Fibroblast of gingiva (primary cell): ENCODE measurements around the gene UBE2E1.
"Not testable (repeated sequence)": the region's sequence is repeated elsewhere in the genome, so short reads cannot be mapped to it uniquely, and the experiment has no call there.

Experiments used
- DNase-seq: peaks from one replicate; pipeline ENCODE4 v3.0.0-alpha.2; 2011; ENCODE audit warnings: low read depth

UBE2E1 gene

GRCh38 chr3:23916886-23917678 is 111.3 kb downstream of the UBE2E1 start, which contains the start of the genes NKIRAS1 and RPL15:
Gene NKIRAS1, minus strand, starts transcription at chr3:23916990. Its CDS starts 6,086 bp downstream, at chr3:23910904.
Gene RPL15, plus strand, starts transcription at chr3:23917132. Its CDS starts 728 bp downstream, at chr3:23917860.
- peak; percentile 95 for DNase-seq

DNA sequence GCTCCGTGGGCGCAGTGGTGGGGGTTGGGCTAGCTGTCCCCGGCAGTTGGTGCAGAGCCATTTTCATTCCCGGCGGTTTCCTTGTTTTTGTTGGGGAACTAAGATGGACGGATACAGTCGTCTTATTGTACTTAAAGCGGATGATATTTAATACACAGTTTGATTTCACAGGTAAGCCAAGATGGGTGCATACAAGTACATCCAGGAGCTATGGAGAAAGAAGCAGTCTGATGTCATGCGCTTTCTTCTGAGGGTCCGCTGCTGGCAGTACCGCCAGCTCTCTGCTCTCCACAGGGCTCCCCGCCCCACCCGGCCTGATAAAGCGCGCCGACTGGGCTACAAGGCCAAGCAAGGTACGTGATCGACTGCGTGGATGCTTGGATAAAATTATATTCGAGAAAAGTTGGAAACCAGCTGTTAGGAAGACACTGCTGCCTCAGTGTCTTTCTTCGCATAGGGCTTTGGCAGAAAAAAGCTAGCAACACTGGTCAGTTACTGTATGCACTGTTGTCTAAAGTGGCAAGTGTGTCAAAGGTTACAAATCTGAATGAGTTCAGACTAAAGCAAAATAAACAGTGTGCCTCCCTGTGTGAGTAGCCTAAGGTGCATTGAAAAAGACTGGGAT is 112.0 kb downstream of the UBE2E1 start:
- peak; percentile 22 for DNase-seq

GRCh38 chr3:23918331-23918730 is 112.6 kb downstream of the UBE2E1 start:
- not testable (repeated sequence) for DNase-seq

DNA sequence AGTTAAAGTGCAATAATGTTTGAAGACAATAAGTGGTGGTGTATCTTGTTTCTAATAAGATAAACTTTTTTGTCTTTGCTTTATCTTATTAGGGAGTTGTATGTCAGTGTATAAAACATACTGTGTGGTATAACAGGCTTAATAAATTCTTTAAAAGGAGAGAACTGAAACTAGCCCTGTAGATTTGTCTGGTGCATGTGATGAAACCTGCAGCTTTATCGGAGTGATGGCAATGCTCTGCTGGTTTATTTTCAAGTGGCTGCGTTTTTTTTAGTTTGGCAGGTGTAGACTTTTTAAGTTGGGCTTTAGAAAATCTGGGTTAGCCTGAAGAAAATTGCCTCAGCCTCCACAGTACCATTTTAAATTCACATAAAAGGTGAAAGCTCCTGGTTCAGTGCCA is 113.9 kb downstream of the UBE2E1 start:
- DNase-seq, result no peak

- DNase-seq, result no peak
Observed at GRCh38 chr3:23920151-23920655, 114.4 kb downstream of the UBE2E1 start.

DNA sequence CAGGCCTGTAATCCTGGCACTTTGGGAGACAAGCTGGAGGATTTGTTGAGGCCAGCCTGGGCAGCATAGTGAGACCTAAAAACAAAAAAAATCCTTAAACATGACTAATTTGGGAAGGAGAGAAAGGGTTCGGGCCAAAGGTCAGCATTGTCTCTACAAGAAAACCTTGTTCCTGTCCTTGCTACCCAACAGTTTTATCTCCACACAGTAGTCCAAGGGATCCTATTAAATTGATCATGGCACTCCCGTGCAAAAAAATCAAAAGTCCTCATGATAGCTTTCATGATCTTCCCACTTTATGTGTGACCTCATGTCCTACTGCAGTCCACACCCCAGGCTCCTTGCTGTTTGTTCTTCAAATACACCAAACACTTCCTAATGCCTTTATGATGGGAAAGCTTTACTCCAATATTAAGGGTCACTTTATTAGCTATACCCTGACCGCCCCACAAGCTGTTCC is 115.3 kb downstream of the UBE2E1 start:
- no peak for DNase-seq

GRCh38 chr3:23923786-23924185 is 118.0 kb downstream of the UBE2E1 start:
- peak; percentile 17 for DNase-seq

DNA sequence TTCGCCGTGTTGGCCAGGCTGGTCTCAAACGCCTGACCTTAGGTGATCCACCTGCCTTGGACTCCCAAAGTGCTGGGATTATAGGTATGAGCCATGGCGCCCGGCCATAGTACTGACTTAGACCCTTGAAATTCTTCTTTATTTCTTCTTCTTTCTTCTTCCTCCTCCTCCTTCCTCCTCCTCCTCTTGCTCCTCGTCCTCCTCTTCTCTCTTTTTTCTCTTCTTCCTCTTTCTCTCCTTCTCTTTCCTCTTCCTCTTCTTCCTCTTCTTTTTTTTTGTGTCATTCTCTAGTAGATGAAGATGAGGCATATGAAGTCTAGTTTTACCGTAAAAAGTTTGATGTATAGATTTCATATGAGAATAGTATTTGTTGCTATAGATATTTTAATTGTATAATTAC is 120.5 kb downstream of the UBE2E1 start:
- DNase-seq, result no peak

- DNase-seq, result peak; percentile 14
Observed at GRCh38 chr3:23926736-23927135, 121.0 kb downstream of the UBE2E1 start.

DNA sequence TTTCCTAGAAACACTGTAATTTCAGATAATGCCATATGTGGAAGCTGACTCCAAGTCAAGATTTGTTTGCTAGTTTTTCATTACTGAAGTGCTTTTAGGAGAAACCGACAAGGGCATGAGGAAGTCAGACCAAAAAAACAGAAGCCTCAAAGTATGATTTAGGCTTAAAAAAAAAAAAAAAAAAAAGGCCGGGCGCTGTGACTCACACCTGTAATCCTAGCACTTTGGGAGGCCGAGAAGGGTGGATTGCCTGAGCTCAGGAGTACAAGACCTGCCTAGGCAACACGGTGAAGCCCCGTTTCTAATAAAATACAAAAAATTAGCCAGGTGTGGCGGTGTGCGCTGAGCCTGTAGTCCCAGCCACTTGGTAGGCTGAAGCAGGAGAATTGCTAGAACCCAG is 122.8 kb downstream of the UBE2E1 start:
- DNase-seq, result no peak

DNA sequence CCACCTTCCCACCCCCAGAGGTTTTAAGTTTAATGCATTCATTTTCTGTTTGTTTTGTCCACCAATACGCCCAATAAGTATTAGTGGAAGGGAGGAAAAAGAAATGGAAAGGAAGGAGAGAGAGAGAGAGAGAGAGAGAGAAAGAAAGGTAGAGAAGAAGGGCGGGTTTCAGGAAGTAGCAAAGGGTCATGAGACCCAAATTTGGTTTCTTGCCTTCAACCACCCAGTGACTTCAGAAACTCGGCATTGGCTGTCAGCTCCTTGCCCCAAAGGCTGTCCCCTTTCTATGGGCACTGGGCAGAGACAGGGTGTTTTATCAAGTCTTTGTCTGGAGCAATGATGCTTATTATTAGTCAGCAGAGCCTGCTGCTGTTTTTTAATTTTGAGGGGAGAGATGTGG is 125.8 kb downstream of the UBE2E1 start:
- no peak for DNase-seq

DNA sequence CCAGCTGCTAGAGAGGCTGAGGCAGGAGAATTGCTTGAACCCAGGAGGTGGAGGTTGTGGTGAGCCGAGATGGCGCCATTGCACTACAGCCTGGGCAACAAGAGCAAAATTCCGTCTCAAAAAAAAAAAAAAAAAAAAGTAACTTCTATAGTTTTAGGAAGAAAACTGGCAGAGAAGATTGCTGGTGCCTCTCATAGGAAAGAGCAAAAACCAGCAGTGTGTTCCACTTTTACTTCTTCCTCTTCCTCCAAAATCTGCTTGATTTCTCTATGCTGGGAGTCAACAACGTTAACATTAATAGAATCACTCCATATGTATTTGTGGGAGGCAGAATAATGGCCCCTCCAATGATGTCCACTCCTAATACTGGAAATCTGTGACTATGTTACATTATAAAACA is 126.8 kb downstream of the UBE2E1 start:
- no peak for DNase-seq

DNA sequence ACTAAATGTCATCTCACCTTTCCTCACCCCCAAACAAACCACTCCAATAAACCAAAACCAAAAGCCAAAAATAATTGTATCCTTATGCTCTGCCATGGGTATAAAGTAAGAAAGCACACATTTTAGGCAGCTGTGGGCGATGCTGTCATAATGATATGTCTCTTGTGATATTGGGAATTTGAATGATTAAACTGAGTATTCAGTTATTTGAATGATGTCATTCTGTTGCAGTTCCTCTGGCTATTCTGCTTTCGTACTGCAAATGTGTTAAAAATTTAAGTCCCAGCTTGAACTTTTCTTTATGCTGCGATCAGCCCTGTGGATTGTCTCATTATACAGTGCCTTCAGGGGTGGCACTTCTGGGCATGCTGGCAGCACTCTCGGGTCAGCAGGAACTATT is 128.5 kb downstream of the UBE2E1 start:
- DNase-seq, result no peak

GRCh38 chr3:23937296-23937695 is 131.5 kb downstream of the UBE2E1 start:
- no peak for DNase-seq

DNA sequence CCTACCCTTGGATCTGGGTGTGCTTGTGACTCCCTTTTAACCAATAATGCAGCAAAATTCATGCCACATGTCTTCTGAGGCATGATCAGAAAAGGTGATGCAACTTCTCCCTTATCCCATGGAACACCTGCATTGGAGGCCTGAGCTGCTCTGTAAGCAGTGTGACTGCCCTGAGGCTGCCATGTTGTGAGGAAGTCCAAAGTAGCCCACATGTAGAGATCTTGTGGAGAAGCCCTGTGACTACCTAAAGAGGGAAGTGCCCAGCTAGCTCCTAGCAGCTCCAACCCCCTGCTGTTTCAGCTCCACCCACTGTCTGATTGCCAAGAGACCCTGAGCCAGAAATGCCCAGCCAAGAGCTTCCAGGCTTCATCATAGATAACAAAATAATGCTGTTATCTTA is 132.9 kb downstream of the UBE2E1 start:
- no peak for DNase-seq

GRCh38 chr3:23940775-23941174 is 135.0 kb downstream of the UBE2E1 start:
- no peak for DNase-seq
